OCI-LY7 (cell line): ENCODE results near the gene LGI4.

Experiments
- CTCF ChIP-seq: fragments of 200-600 bp; sonication (generic); conservative IDR thresholded peaks from 2 replicates; pipeline ENCODE4 v1.5.1; 2014; ENCODE audit warnings: mild to moderate bottlenecking, antibody characterized with exemption, low read length, moderate library complexity, mixed read lengths
- EZH2phosphoT487 ChIP-seq: fragments of 200-600 bp; sonication (generic); IDR thresholded peaks from 2 replicates; pipeline ENCODE4 v1.6.1; 2018; ENCODE audit warnings: low read depth, borderline replicate concordance, mild to moderate bottlenecking, mixed run types, antibody characterized with exemption, low read length, moderate library complexity, mixed read lengths

DNA sequence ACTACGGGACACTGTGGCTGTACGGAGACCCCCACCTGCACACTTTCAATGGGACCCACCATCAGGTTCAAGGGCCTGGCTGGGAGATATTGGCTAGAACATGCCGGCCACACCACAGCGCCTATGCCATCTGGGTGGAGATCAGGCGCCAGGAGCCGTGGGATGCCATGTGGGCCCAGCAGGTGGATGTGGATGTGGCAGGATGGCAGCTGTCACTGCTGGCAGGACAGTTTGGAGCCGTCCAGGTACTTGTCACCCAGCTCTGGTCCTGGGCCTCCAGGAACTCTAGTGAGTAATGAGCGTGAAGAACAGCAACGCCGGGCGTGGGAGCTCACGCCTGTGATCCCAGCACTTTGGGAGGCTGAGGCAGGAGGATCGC is 35.0 kb downstream of the LGI4 start:
- TF ChIP-seq CTCF (no peak), EZH2phosphoT487 (no peak)
